Keratinocyte (primary cell): ENCODE data around the gene CCL2.

ENCODE experiments used
- EZH2 ChIP-seq: IDR thresholded peaks from one replicate; pipeline ENCODE4 v1.6.1; 2012; ENCODE audit warnings: inconsistent platforms, mild to moderate bottlenecking, low read length, moderate library complexity
- TF ChIP-seq, protein P1 (sequence below), 3 experiments: IDR thresholded peaks in 1 of 3; conservative IDR thresholded peaks in 1 of 3; optimal IDR thresholded peaks in 1 of 3; 2 replicates in 2 of 3; 3 replicates in 1 of 3; pipeline versions ENCODE3 to v1.5.1; 2011; ENCODE audit warnings: low read length in 3 of 3, mild to moderate bottlenecking in 3 of 3, moderate library complexity in 2 of 3, control low read depth in 1 of 3, inconsistent platforms in 1 of 3; ENCODE audit not compliant: insufficient read depth in 2 of 3; ENCODE audit errors: extremely low read depth in 1 of 3

DNA sequence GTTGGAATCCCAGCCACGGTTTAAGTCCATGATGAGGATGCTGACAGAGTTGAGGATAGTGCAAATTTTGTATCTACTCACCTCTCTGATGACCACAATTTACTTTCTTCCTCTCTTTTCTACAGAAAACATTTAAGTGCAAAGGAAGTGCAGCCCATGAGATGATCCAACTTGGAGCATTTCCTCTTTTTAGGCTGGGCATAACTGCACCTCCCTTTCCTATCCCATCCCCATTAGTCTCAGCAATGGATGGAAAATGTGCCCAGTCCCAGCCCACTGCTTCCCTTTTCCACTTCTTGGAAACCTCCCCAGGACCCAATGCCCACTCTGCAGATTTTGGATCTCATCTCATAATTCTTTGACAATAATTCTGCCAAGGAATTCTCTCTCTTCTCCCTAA lies 47.6 kb downstream of the CCL2 start:
- TF ChIP-seq, protein P1, sequence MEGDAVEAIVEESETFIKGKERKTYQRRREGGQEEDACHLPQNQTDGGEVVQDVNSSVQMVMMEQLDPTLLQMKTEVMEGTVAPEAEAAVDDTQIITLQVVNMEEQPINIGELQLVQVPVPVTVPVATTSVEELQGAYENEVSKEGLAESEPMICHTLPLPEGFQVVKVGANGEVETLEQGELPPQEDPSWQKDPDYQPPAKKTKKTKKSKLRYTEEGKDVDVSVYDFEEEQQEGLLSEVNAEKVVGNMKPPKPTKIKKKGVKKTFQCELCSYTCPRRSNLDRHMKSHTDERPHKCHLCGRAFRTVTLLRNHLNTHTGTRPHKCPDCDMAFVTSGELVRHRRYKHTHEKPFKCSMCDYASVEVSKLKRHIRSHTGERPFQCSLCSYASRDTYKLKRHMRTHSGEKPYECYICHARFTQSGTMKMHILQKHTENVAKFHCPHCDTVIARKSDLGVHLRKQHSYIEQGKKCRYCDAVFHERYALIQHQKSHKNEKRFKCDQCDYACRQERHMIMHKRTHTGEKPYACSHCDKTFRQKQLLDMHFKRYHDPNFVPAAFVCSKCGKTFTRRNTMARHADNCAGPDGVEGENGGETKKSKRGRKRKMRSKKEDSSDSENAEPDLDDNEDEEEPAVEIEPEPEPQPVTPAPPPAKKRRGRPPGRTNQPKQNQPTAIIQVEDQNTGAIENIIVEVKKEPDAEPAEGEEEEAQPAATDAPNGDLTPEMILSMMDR (optimal IDR thresholded peaks at IDR 0.05 in 1 of 3, IDR thresholded peaks at IDR 0.05 in 1 of 3, conservative IDR thresholded peaks at IDR 0.05 in 1 of 3; ENCODE audit: extremely low read depth in 1 of 3, insufficient read depth in 2 of 3, low read length in 3 of 3): no peak
- TF ChIP-seq EZH2: no peak
